ENCODE data around the gene PLIN3. TPM values are rescaled to one million over a fixed set of nuclear protein-coding genes. Genes with fewer than 3 reads are reported as not detected.
"Not testable (repeated sequence)": the region's sequence is repeated elsewhere in the genome, so short reads cannot be mapped to it uniquely, and the experiment has no call there.

Gene PLIN3
- total RNA-seq, 1 experiment from 2014 or later = 207 TPM

DNA sequence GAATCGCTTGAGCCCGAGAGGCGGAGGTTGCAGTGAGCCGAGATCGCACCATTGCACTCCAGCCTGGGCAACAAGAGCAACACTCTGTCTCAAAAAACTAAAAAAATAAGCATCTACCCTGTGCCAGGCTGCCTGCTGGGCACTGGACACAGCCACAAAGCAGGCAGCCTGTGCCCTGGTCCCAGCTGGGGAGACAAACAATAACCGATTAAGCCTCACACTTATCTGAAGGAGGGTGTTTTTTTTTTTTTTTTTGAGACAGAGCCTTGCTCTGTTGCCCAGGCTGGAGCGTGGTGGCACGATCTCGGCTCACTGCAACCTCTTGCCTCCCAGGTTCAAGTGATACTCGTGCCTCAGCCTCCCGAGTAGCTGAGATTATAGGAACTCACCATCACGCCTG lies 11.0 kb downstream of the PLIN3 start:
- H3K9me3 ChIP-seq (ENCODE audit: control insufficient read depth in 1 of 2, insufficient read depth in 1 of 2, low read depth in 1 of 2, low read length in 2 of 2); H3K4me1 ChIP-seq (ENCODE audit: control insufficient read depth in 1 of 2, insufficient read depth in 2 of 2, low read length in 2 of 2); ATAC-seq; H3K9ac ChIP-seq (ENCODE audit: low read length); H3K4me2 ChIP-seq (ENCODE audit: low read length); H2AFZ ChIP-seq (ENCODE audit: low read depth, low read length, poor library complexity, severe bottlenecking); H3K9me2 ChIP-seq (ENCODE audit: insufficient read depth); H3K4me3 ChIP-seq (replicated peaks in 1 of 2; ENCODE audit: low read depth in 1 of 2, low read length in 2 of 2); H3K27me3 ChIP-seq (ENCODE audit: insufficient read depth, low read length); DNase-seq (ENCODE audit: low read depth, low spot score); H3K27ac ChIP-seq (ENCODE audit: low read depth, low read length); intact Hi-C loops (cut with micrococcal nuclease); BruUV-seq (replicated peaks); H4K20me1 ChIP-seq (ENCODE audit: insufficient read depth); RAD21 ChIA-PET (ENCODE audit: low non-redundant PET in 1 of 2, low total read pairs in 2 of 2, uncharacterized antibody in 2 of 2, unreplicated experiment in 2 of 2): not testable (repeated sequence)
- Histone ChIP-seq H3K79me2 (ENCODE audit: insufficient read depth, low read length) (peaks cover 14% of the 10 kb centered on the region; the same call in 1 of the 2 replicates), H3K36me3 (ENCODE audit: control insufficient read depth in 1 of 2, insufficient read depth in 2 of 2, low read length in 2 of 2) (peaks cover 32 to 44% of the 10 kb centered on the region in 2 experiments)
- CTCF ChIA-PET = interaction anchor here (0.7 kb wide), 1 partner anchor 175 kb away, joined by 3 read pairs; no protein-coding TSS in a partner anchor
- POLR2A ChIA-PET = interaction anchor here (1.2 to 1.6 kb wide), 4 partner anchors 9 to 13 kb away, joined by 3 to 5 read pairs (median 3); partner anchors contain the start of gene PLIN3

DNA sequence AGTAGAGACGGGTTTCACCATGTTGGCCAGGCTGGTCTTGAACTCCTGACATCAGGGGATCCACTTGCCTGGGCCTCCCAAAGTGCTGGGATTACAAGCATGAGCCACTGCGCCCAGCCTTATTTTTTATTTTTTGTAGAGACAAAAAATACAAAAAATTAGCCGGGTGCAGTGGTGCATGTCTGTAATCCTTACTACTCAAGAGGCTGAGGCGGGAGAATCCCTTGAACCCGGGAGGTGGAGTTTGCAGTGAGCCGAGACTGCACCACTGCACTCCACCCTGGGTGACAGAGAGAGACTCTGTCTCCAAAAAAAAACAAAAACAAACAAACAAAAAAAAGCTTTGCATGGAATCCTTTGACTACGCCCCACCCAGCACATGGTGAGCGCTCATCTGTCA lies 14.0 kb downstream of the PLIN3 start:
- CTCF ChIA-PET = interaction anchor here (1.2 to 4.8 kb wide), 3 partner anchors 13 to 44 kb away, joined by 5 to 63 read pairs (median 10); no protein-coding TSS in a partner anchor
- RAD21 ChIA-PET (ENCODE audit: low non-redundant PET in 1 of 2, low total read pairs in 2 of 2, uncharacterized antibody in 2 of 2, unreplicated experiment in 2 of 2); H3K79me2 ChIP-seq (ENCODE audit: insufficient read depth, low read length); H3K9me2 ChIP-seq (ENCODE audit: insufficient read depth); ATAC-seq; intact Hi-C loops (cut with micrococcal nuclease); H3K27ac ChIP-seq (ENCODE audit: low read depth, low read length); H3K4me3 ChIP-seq (replicated peaks in 1 of 2; ENCODE audit: low read depth in 1 of 2, low read length in 2 of 2); H3K4me2 ChIP-seq (ENCODE audit: low read length); H3K9ac ChIP-seq (ENCODE audit: low read length); H2AFZ ChIP-seq (ENCODE audit: low read depth, low read length, poor library complexity, severe bottlenecking); H3K4me1 ChIP-seq (ENCODE audit: control insufficient read depth in 1 of 2, insufficient read depth in 2 of 2, low read length in 2 of 2); H3K9me3 ChIP-seq (ENCODE audit: control insufficient read depth in 1 of 2, insufficient read depth in 1 of 2, low read depth in 1 of 2, low read length in 2 of 2); H3K27me3 ChIP-seq (ENCODE audit: insufficient read depth, low read length); BruUV-seq (replicated peaks); DNase-seq (ENCODE audit: low read depth, low spot score); H4K20me1 ChIP-seq (ENCODE audit: insufficient read depth): not testable (repeated sequence)
- H3K36me3 ChIP-seq (ENCODE audit: control insufficient read depth in 1 of 2, insufficient read depth in 2 of 2, low read length in 2 of 2) = peaks cover 38 to 42% of the 10 kb centered on the region in 2 experiments
- POLR2A ChIA-PET = interaction anchor here (0.8 to 1.2 kb wide), 3 partner anchors 11 to 40 kb away, joined by 3 to 5 read pairs (median 4); partner anchors contain the start of gene PLIN3

DNA sequence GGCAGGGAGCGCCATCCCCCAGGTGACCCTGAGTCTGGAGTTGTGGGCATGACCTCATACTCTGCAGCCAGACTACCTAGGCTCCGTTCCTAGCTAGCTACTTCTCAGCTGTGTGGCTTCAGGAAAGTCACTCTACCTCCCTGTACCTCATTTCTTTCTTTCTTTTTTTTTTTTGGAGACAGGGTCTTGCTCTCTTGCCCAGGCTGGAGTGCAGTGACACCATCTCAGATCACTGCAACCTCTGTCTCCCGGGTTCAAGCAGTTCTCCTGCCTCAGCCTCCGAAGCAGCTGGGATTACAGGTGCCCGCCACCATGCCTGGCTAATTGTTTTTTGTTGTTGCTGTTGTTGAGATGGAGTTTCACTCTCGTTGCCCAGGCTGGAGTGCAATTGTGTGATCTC lies 15.0 kb downstream of the PLIN3 start:
- DNase-seq (ENCODE audit: low read depth, low spot score) = no peak
- Histone ChIP-seq H3K9ac (ENCODE audit: low read length) (no peak overlapping the region), H4K20me1 (ENCODE audit: insufficient read depth) (no peaks in the 10 kb centered on the region), H3K4me3 (replicated peaks in 1 of 2; ENCODE audit: low read depth in 1 of 2, low read length in 2 of 2) (no peak overlapping the region), H3K79me2 (ENCODE audit: insufficient read depth, low read length) (peaks cover 3% of the 10 kb centered on the region; the same call in 1 of the 2 replicates), H3K9me3 (ENCODE audit: control insufficient read depth in 1 of 2, insufficient read depth in 1 of 2, low read depth in 1 of 2, low read length in 2 of 2) (no peaks in the 10 kb centered on the region), H3K9me2 (ENCODE audit: insufficient read depth) (no peaks in the 10 kb centered on the region), H3K4me1 (ENCODE audit: control insufficient read depth in 1 of 2, insufficient read depth in 2 of 2, low read length in 2 of 2) (no peaks in the 10 kb centered on the region), H3K27me3 (ENCODE audit: insufficient read depth, low read length) (no peaks in the 10 kb centered on the region), H3K27ac (ENCODE audit: low read depth, low read length) (no peak overlapping the region), H3K36me3 (ENCODE audit: control insufficient read depth in 1 of 2, insufficient read depth in 2 of 2, low read length in 2 of 2) (peaks cover 43 to 50% of the 10 kb centered on the region in 2 experiments), H2AFZ (ENCODE audit: low read depth, low read length, poor library complexity, severe bottlenecking) (no peak overlapping the region), H3K4me2 (ENCODE audit: low read length) (no peak overlapping the region)
- BruUV-seq (replicated peaks) = no TSS peak
- ATAC-seq = 0 out of 2 replicates have a peak, but pooled peaks have one; percentile 21
- ChIA-PET RAD21 (ENCODE audit: low non-redundant PET in 1 of 2, low total read pairs in 2 of 2, uncharacterized antibody in 2 of 2, unreplicated experiment in 2 of 2) (no interaction called here), POLR2A (interaction anchor here (1.2 to 1.5 kb wide), 2 partner anchors 15 to 42 kb away, joined by 4 to 5 read pairs; partner anchors contain the start of gene PLIN3), CTCF (interaction anchor here (0.7 to 4.8 kb wide), 5 partner anchors 14 to 43 kb away, joined by 3 to 63 read pairs (median 5); partner anchors contain the start of gene PLIN3)
- intact Hi-C loops (cut with micrococcal nuclease) = no loop called here
- no peak for TF ChIP-seq POLR2A (IDR thresholded peaks at IDR 0.05; ENCODE audit: borderline replicate concordance, extremely low read depth, insufficient read depth, insufficient read length)
- TF ChIP-seq, protein P1, sequence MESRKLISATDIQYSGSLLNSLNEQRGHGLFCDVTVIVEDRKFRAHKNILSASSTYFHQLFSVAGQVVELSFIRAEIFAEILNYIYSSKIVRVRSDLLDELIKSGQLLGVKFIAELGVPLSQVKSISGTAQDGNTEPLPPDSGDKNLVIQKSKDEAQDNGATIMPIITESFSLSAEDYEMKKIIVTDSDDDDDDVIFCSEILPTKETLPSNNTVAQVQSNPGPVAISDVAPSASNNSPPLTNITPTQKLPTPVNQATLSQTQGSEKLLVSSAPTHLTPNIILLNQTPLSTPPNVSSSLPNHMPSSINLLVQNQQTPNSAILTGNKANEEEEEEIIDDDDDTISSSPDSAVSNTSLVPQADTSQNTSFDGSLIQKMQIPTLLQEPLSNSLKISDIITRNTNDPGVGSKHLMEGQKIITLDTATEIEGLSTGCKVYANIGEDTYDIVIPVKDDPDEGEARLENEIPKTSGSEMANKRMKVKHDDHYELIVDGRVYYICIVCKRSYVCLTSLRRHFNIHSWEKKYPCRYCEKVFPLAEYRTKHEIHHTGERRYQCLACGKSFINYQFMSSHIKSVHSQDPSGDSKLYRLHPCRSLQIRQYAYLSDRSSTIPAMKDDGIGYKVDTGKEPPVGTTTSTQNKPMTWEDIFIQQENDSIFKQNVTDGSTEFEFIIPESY (IDR thresholded peaks at IDR 0.05; ENCODE audit: extremely low read depth, insufficient replicate concordance, low read length) = no peak
- TF ChIP-seq SRF (IDR thresholded peaks at IDR 0.05; ENCODE audit: low read depth) = no peak
- TF ChIP-seq CEBPB (IDR thresholded peaks at IDR 0.05; ENCODE audit: low read depth) = no peak
- TF ChIP-seq RAD21 (IDR thresholded peaks at IDR 0.05; ENCODE audit: low read depth) = no peak
- no peak for TF ChIP-seq CTCF (IDR thresholded peaks at IDR 0.05 in 2 of 3, conservative IDR thresholded peaks at IDR 0.05 in 1 of 3; ENCODE audit: borderline replicate concordance in 1 of 3, insufficient read depth in 1 of 3, low read depth in 2 of 3, low read length in 2 of 3)
- no peak for TF ChIP-seq ZFX (IDR thresholded peaks at IDR 0.05)
- TF ChIP-seq, protein P2, sequence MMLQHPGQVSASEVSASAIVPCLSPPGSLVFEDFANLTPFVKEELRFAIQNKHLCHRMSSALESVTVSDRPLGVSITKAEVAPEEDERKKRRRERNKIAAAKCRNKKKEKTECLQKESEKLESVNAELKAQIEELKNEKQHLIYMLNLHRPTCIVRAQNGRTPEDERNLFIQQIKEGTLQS (IDR thresholded peaks at IDR 0.05) = no peak
